GM15510 (cell line): ENCODE data around the gene SLC4A1.

Experiments
- POLR2A ChIP-seq: IDR thresholded peaks from 3 replicates; pipeline ENCODE4 v1.6.1; 2011; ENCODE audit warnings: borderline replicate concordance; ENCODE audit not compliant: insufficient read length; ENCODE audit errors: extremely low read depth

The SLC4A1 gene

DNA sequence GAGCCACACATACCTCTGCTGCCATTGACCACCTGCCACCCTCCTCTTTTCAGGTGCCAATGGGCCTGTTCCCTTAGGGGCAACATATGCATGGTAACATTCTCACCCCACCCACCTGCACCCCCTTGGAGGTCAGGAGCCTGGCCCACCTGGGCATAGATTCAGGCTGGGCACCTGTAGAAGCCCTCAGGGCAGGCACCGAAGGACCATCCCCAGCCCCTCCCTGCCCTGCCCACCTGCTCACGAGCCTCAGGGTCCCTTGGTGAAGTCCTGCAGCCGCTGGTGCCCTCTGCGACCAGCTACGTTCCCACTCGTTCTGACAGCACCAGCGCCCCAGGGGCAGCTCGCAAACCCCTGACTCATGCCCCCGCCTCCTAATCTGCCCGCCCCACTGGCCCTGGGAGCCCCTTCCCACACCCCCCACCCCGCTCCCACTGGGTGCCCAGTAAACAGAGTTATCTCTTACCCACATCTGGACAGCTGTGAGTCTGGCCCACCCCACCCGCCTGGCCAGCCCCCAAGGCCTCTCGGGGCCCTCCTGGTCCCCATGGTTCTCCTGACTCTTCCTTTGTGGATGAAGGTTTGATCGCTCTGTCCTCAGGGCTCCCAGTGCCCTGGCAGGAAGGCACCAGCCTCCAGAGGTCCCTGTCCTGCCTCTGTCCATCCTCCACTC, at the start of gene SLC4A1:
Gene SLC4A1 (minus strand): TSS at position 318 of the 673 bp plus-strand sequence. CDS start 5,269 bp downstream, outside the sequence.
- no peak for TF ChIP-seq POLR2A

DNA sequence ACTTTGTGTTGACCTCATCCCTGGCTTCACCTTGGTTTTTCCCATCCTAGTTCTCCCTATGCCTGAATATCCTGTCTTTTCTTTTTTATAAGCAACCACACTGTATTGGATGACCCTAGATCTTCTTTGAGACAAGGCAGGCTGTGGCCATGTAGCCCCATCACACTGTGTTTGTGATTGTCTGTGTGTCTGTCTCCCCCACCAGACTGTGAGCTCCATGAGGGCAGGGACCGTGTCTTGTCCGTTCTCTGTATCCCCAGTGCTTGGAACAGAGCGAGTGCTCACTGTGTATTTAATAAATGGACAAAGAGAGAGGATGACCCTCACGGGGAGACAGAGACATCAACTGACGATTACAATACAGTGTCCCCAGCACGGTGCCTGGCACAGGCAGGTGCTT, 49.6 kb upstream of the SLC4A1 start:
- no peak for TF ChIP-seq POLR2A

GRCh38 chr17:44315760-44316731, 48.1 kb upstream of the SLC4A1 start:
- no peak for TF ChIP-seq POLR2A

- no peak for TF ChIP-seq POLR2A
These were observed 47.1 kb upstream of the SLC4A1 start for GRCh38 chr17:44314869-44315661.

- no peak for TF ChIP-seq POLR2A
These were observed 46.6 kb upstream of the SLC4A1 start for GRCh38 chr17:44314524-44314868.

DNA sequence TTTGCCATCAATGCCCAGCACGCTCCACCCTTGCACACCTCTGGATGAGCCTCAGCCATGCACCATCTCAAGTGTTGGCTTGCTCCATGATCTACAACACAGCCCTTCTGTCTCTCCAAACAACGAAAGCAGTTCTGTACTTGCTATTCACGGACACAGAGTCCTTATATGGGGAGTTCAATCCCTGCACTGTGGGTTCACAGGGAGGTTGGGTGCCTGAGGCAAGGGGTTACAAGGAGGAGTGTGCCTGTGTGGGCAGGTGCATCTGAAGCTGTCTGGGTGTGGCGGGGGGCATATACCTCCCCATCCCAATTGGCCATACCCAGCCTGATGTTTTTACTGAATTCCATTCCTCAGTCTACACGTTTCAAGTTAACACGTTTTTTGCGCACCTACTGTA, 46.1 kb upstream of the SLC4A1 start:
- no peak for TF ChIP-seq POLR2A

- TF ChIP-seq POLR2A = no peak
These were observed 44.6 kb upstream of the SLC4A1 start for GRCh38 chr17:44312396-44313104.

GRCh38 chr17:44311562-44312181, 43.7 kb upstream of the SLC4A1 start:
- no peak for TF ChIP-seq POLR2A

DNA sequence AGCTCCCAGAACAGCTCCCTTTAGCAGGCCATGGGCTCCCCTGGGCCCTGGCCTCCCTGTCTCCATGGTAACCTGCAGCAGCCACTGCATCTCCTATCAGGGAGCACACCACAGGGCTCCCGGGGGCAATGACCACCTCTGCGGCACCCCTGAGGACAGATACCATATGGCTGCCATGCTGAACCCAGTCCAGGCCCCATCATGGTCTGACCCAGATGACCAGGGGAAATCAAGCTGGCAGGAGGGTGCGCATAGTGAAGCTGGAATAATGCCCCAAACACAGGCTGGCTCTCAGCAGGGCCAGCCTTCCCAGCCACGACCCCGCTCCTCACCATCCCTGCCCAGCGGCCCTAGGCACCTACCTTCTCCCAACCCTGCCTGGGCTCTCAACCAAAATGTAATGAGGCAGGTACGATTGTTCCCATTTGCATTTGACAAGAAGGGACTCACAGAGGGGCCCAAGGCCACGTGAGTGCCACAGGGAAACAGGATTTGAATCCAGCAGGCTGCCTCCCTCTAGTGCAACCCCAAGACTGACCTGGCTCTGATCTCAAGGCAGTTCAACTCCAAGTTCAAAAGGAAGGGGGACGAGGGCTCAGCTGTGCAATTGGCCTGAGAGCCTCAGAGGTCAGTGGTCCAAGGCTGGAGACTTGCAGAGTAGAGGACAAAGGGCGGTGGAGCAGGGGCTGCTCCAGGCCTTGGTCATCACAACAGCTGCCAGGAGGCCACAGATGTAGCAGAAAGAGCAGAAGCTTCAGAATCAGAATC, 42.9 kb upstream of the SLC4A1 start:
- no peak for TF ChIP-seq POLR2A

GRCh38 chr17:44310188-44310587, 42.3 kb upstream of the SLC4A1 start:
- no peak for TF ChIP-seq POLR2A

DNA sequence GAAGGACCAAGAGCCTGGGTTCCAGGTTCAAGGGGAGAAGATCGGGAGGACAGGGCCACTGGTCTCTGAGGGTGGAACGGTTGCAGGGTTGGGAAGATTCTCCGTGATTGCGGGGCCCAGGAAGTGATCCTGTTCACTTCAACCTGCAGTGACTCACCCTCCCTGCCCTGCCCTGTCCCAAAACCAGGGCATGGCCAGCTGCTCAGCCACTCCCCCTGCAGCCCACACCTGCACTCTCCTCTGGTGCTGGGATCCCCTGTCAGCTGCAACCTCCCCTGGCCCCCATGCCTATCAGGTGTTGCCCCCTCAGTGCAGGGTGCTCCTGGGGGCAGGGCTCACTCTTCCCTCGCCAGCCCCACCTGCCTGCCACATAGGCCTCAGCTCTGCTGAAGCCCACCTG, 41.5 kb upstream of the SLC4A1 start:
- TF ChIP-seq POLR2A = no peak

- no peak for TF ChIP-seq POLR2A
These were observed 40.9 kb upstream of the SLC4A1 start for GRCh38 chr17:44308865-44309264.

- TF ChIP-seq POLR2A = no peak
These were observed 40.4 kb upstream of the SLC4A1 start, which contains the start of gene RUNDC3A for GRCh38 chr17:44308320-44308818. RUNDC3A (plus strand) TSS chr17:44308601; CDS start chr17:44308833, 232 bp downstream.
